ENCODE results near the gene KCNH3. TPM values are rescaled to one million over a fixed set of nuclear protein-coding genes. Genes with fewer than 3 reads are reported as not detected.

The KCNH3 gene
- total and polyA plus RNA-seq, 2 of the 13 experiments (the other 11 are each of a cell fraction or from before 2014, with no cell fraction given), result 0.01 to 0.07 TPM

GRCh38 chr12:49567611-49568441, 29.0 kb downstream of the KCNH3 start, which contains the start of gene MCRS1 (continued):
- TF ChIP-seq GPBP1L1 (CRISPR knock-in tag; IDR thresholded peaks at IDR 0.05), result no peak
- TF ChIP-seq ZNF18 (CRISPR knock-in tag; IDR thresholded peaks at IDR 0.05; ENCODE audit: insufficient replicate concordance), result peak; percentile 43
- TF ChIP-seq MIER2 (CRISPR knock-in tag; IDR thresholded peaks at IDR 0.05), result no peak
- TF ChIP-seq SMARCE1 (IDR thresholded peaks at IDR 0.05; ENCODE audit: borderline replicate concordance), result no peak
- TF ChIP-seq ZNF878 (CRISPR knock-in tag; IDR thresholded peaks at IDR 0.05), result peak; percentile 52; the same call in 1 of the 2 replicates
- no peak for TF ChIP-seq ZNF577 (CRISPR knock-in tag; IDR thresholded peaks at IDR 0.05; ENCODE audit: borderline replicate concordance, low read depth)
- TF ChIP-seq CBX5 (CRISPR knock-in tag; IDR thresholded peaks at IDR 0.05; ENCODE audit: borderline replicate concordance), result peak; percentile 46; the same call in 1 of the 2 replicates
- no peak for TF ChIP-seq NR2F1 (CRISPR knock-in tag; IDR thresholded peaks at IDR 0.05)
- TF ChIP-seq REL (CRISPR knock-in tag; conservative IDR thresholded peaks at IDR 0.05), result 0 out of 2 replicates have a peak, but pooled peaks have one; percentile 63
- TF ChIP-seq DBP (CRISPR knock-in tag; IDR thresholded peaks at IDR 0.05; ENCODE audit: not compliant biosample characterization), result no peak
- 0 out of 2 replicates have a peak, but pooled peaks have one; percentile 30 for TF ChIP-seq MEIS2 (CRISPR knock-in tag; IDR thresholded peaks at IDR 0.05)
- TF ChIP-seq RBM22 (optimal IDR thresholded peaks at IDR 0.05; ENCODE audit: low read length), result no peak
- TF ChIP-seq KDM4B (CRISPR knock-in tag; IDR thresholded peaks at IDR 0.05), result no peak; the same call in 1 of the 2 replicates
- no peak for TF ChIP-seq NFE2 (CRISPR knock-in tag; IDR thresholded peaks at IDR 0.05)
- no peak for TF ChIP-seq ZNF552 (CRISPR knock-in tag; IDR thresholded peaks at IDR 0.05; ENCODE audit: borderline replicate concordance)
- peak; percentile 30; the same call in 1 of the 2 replicates for TF ChIP-seq WIZ (CRISPR knock-in tag; IDR thresholded peaks at IDR 0.05)
- TF ChIP-seq ZNF772 (CRISPR knock-in tag; IDR thresholded peaks at IDR 0.05), result peak; percentile 81; the same call in 1 of the 2 replicates
- no peak for TF ChIP-seq GZF1 (CRISPR knock-in tag; IDR thresholded peaks at IDR 0.05)
- no peak for TF ChIP-seq ZSCAN29 (CRISPR knock-in tag; conservative IDR thresholded peaks at IDR 0.05)
- no peak for TF ChIP-seq SALL2 (CRISPR knock-in tag; IDR thresholded peaks at IDR 0.05)
- TF ChIP-seq POLR2AphosphoS2 (IDR thresholded peaks at IDR 0.05; ENCODE audit: low read depth, low read length), result peak; percentile 63; the same call in 1 of the 2 replicates
- TF ChIP-seq ZNF605 (CRISPR knock-in tag; IDR thresholded peaks at IDR 0.05), result peak; percentile 63
- TF ChIP-seq TBL1XR1 (IDR thresholded peaks at IDR 0.05; ENCODE audit: borderline replicate concordance, low read length, partially characterized antibody), result no peak
- peak; percentile 66 for TF ChIP-seq RNF2 (conservative IDR thresholded peaks at IDR 0.05; ENCODE audit: low read depth)
- TF ChIP-seq ZFP37 (CRISPR knock-in tag; IDR thresholded peaks at IDR 0.05; ENCODE audit: borderline replicate concordance), result no peak

All from HepG2 (cell line).